ENCODE measurements around the gene CTU2.

DNA sequence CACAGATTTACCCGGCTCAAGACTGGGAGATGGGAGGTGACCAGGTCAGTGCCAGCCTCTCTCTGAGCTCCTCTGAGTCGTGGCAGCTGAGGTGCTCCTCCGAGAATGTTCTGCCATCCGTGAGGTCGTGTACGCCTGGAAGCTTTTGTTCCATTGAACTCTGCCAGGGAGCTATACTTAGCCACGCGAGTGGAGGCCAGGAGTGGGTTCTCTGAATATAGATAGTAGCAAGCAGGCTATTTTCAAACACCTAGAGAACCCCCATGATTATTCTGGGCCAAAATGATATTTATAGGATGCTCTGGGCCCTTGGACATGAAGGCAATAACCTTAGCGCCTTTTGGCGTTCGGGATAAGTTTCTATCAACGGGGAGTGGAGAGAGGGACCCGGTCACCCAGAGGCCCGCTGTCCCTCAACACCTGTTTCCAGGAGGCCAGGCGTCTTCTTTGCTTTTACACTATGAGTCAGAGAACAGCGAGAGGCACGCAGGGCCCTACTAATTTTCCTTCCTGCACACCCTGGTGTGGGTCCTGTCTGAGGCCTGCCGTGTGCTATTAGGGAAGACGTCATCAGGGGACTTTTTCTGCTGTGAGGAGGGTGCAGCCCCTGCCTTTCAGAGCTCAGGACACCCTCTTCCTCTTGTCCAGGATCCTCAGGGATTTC, 32.5 kb upstream of the CTU2 start:
- TF ChIP-seq EZH2phosphoT487 (IDR thresholded peaks at IDR 0.05; ENCODE audit: borderline replicate concordance, low read depth) (no peak), NRF1 (IDR thresholded peaks at IDR 0.05; ENCODE audit: low read depth, low read length) (no peak)
- TF ChIP-seq, protein P1, sequence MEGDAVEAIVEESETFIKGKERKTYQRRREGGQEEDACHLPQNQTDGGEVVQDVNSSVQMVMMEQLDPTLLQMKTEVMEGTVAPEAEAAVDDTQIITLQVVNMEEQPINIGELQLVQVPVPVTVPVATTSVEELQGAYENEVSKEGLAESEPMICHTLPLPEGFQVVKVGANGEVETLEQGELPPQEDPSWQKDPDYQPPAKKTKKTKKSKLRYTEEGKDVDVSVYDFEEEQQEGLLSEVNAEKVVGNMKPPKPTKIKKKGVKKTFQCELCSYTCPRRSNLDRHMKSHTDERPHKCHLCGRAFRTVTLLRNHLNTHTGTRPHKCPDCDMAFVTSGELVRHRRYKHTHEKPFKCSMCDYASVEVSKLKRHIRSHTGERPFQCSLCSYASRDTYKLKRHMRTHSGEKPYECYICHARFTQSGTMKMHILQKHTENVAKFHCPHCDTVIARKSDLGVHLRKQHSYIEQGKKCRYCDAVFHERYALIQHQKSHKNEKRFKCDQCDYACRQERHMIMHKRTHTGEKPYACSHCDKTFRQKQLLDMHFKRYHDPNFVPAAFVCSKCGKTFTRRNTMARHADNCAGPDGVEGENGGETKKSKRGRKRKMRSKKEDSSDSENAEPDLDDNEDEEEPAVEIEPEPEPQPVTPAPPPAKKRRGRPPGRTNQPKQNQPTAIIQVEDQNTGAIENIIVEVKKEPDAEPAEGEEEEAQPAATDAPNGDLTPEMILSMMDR (IDR thresholded peaks at IDR 0.05), result no peak
